Measurements from ENCODE around the gene LIPG.

- TF ChIP-seq, protein P1, sequence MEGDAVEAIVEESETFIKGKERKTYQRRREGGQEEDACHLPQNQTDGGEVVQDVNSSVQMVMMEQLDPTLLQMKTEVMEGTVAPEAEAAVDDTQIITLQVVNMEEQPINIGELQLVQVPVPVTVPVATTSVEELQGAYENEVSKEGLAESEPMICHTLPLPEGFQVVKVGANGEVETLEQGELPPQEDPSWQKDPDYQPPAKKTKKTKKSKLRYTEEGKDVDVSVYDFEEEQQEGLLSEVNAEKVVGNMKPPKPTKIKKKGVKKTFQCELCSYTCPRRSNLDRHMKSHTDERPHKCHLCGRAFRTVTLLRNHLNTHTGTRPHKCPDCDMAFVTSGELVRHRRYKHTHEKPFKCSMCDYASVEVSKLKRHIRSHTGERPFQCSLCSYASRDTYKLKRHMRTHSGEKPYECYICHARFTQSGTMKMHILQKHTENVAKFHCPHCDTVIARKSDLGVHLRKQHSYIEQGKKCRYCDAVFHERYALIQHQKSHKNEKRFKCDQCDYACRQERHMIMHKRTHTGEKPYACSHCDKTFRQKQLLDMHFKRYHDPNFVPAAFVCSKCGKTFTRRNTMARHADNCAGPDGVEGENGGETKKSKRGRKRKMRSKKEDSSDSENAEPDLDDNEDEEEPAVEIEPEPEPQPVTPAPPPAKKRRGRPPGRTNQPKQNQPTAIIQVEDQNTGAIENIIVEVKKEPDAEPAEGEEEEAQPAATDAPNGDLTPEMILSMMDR (tag by site-specific recombination; IDR thresholded peaks at IDR 0.05): no peak
- TF ChIP-seq ZNF394 (tag by site-specific recombination; IDR thresholded peaks at IDR 0.05; ENCODE audit: borderline replicate concordance): no peak
- TF ChIP-seq ZNF211 (tag by site-specific recombination; IDR thresholded peaks at IDR 0.05; ENCODE audit: low read depth): no peak
- no peak for TF ChIP-seq YY1 (tag by site-specific recombination; IDR thresholded peaks at IDR 0.05)
- no peak for TF ChIP-seq ZBTB7A (tag by site-specific recombination; IDR thresholded peaks at IDR 0.05; ENCODE audit: low read depth)
- no peak for TF ChIP-seq ZBTB1 (tag by site-specific recombination; IDR thresholded peaks at IDR 0.05)
- no peak for TF ChIP-seq ZNF629 (tag by site-specific recombination; IDR thresholded peaks at IDR 0.05)
- no peak for TF ChIP-seq ZNF19 (tag by site-specific recombination; IDR thresholded peaks at IDR 0.05; ENCODE audit: low read depth)
These were observed 59.4 kb downstream of the LIPG start for GRCh38 chr18:49621301-49621700.
